PC-9 (cell line): ENCODE data around the gene XPO4. TPM values are rescaled to one million over a fixed set of nuclear protein-coding genes. Genes with fewer than 3 reads are reported as not detected.

Experiments
- BruUV-seq: library from RNA; stranded (reverse); fragments of 400-500 nt; replicated peaks from 2 replicates; lab custom pipeline; 2021; lab: Mats Ljungman, UMichigan
- CTCF ChIA-PET: fragments of 300-600 bp; sonication (Branson Sonifier 250); formaldehyde crosslinking; loops from one replicate; lab custom pipeline; 2022; ENCODE audit warnings: antibody characterized with exemption; lab: Charles Lee
- POLR2A ChIA-PET: fragments of 300-600 bp; sonication (Branson Sonifier 250); formaldehyde crosslinking; loops from one replicate; lab custom pipeline; 2022; ENCODE audit warnings: antibody characterized with exemption; ENCODE audit not compliant: unreplicated experiment; lab: Charles Lee
- DNase-seq, 2 experiments: peaks; one replicate each; pipeline versions ENCODE4 v3.0.0 to v3.0.0-alpha.2; 2015 to 2022; ENCODE audit warnings: mixed read lengths in 1 of 2
- H2AFZ ChIP-seq: fragments of 200-600 bp; sonication (generic); 2 replicates; pipeline ENCODE4 v1.8.1; 2017; ENCODE audit warnings: antibody characterized with exemption
- H3F3A ChIP-seq: fragments of 200-600 bp; sonication (generic); 2 replicates; pipeline ENCODE4 v1.8.1; 2017; ENCODE audit warnings: antibody characterized with exemption, mild to moderate bottlenecking, low read depth; ENCODE audit not compliant: insufficient read depth
- H3K27ac ChIP-seq: fragments of 200-600 bp; sonication (generic); 2 replicates; pipeline ENCODE4 v1.6.1; 2016; ENCODE audit warnings: mixed run types
- H3K27me3 ChIP-seq: fragments of 200-600 bp; sonication (generic); 2 replicates; pipeline ENCODE4 v1.6.1; 2016; ENCODE audit warnings: low read depth, mixed run types; ENCODE audit not compliant: insufficient read depth
- H3K36me3 ChIP-seq: fragments of 200-600 bp; sonication (generic); 2 replicates; pipeline ENCODE4 v1.6.1; 2016; ENCODE audit warnings: low read depth, mixed run types
- H3K4me1 ChIP-seq: fragments of 200-600 bp; sonication (generic); replicated peaks from 2 replicates; pipeline ENCODE4 v1.6.1; 2016; ENCODE audit warnings: mixed run types; ENCODE audit not compliant: insufficient read depth
- H3K4me2 ChIP-seq: fragments of 200-600 bp; sonication (generic); 2 replicates; pipeline ENCODE4 v1.6.1; 2017; ENCODE audit warnings: mixed run types
- H3K4me3 ChIP-seq: fragments of 200-600 bp; sonication (generic); 2 replicates; pipeline ENCODE4 v1.6.1; 2016; ENCODE audit warnings: mixed run types
- H3K79me2 ChIP-seq: fragments of 200-600 bp; sonication (generic); 2 replicates; pipeline ENCODE4 v1.6.1; 2017; ENCODE audit warnings: low read depth, mixed run types
- H3K9me2 ChIP-seq: fragments of 200-600 bp; sonication (generic); 2 replicates; pipeline ENCODE4 v1.8.1; 2017; ENCODE audit warnings: mild to moderate bottlenecking; ENCODE audit not compliant: insufficient read depth
- H3K9me3 ChIP-seq: fragments of 200-600 bp; sonication (generic); 2 replicates; pipeline ENCODE4 v1.8.1; 2016; ENCODE audit warnings: low read depth; ENCODE audit not compliant: insufficient read depth
- H4K20me1 ChIP-seq: fragments of 200-600 bp; sonication (generic); 2 replicates; pipeline ENCODE4 v1.8.1; 2017; ENCODE audit not compliant: insufficient read depth
- CTCF ChIP-seq: fragments of 200-600 bp; sonication (generic); conservative IDR thresholded peaks from 2 replicates; pipeline ENCODE4 v1.6.1; 2017; ENCODE audit warnings: mixed run types, antibody characterized with exemption, mild to moderate bottlenecking, moderate library complexity
- EZH2 ChIP-seq: fragments of 200-600 bp; sonication (generic); IDR thresholded peaks from 2 replicates; pipeline ENCODE4 v1.8.0; 2017; ENCODE audit warnings: antibody characterized with exemption, low read depth
- intact Hi-C: fragments of 100-400 bp; cut with micrococcal nuclease; formaldehyde crosslinking; loops from one replicate; pipeline ENCODE4 v1.10.0; 2022; ENCODE audit not compliant: unreplicated experiment
- total RNA-seq: library from RNA; stranded (reverse); gene quantifications from 2 replicates; pipeline ENCODE4 v1.2.3, GENCODE V29; 2021

The XPO4 gene
- total RNA-seq, 1 experiment from 2014 or later = 11.1 TPM

- no peak for DNase-seq
- CTCF ChIA-PET = no interaction called here
Measured at GRCh38 chr13:20782116-20782708, 120.3 kb downstream of the XPO4 start.

GRCh38 chr13:20780317-20780716 lies 122.2 kb downstream of the XPO4 start:
- no peaks in the 10 kb centered on the region for H3K79me2 ChIP-seq
- TF ChIP-seq EZH2 = no peak
- no peak for DNase-seq
- POLR2A ChIA-PET = no interaction called here
- no peak overlapping the region for H3K4me3 ChIP-seq
- H3K27ac ChIP-seq = no peak overlapping the region
- H3K36me3 ChIP-seq = no peaks in the 10 kb centered on the region; the same call in 1 of the 2 replicates
- H3K4me1 ChIP-seq = no peaks in the 10 kb centered on the region
- no peaks in the 10 kb centered on the region for H3K9me2 ChIP-seq
- BruUV-seq = no TSS peak
- peaks cover 10% of the 10 kb centered on the region for H3F3A ChIP-seq
- CTCF ChIA-PET = no interaction called here
- H2AFZ ChIP-seq = no peak overlapping the region
- H3K4me2 ChIP-seq = no peak overlapping the region
- H3K9me3 ChIP-seq = no peaks in the 10 kb centered on the region
- intact Hi-C loops = no loop called here
- no peaks in the 10 kb centered on the region for H4K20me1 ChIP-seq
- H3K27me3 ChIP-seq = no peaks in the 10 kb centered on the region

More at GRCh38 chr13:20782116-20782708, 120.3 kb downstream of the XPO4 start:
- no TSS peak for BruUV-seq
- Histone ChIP-seq H3K9me2 (no peaks in the 10 kb centered on the region), H3K4me1 (no peaks in the 10 kb centered on the region), H3F3A (no peaks in the 10 kb centered on the region), H2AFZ (no peak overlapping the region), H3K9me3 (no peaks in the 10 kb centered on the region), H3K27ac (no peak overlapping the region), H3K27me3 (no peaks in the 10 kb centered on the region), H3K79me2 (no peaks in the 10 kb centered on the region), H4K20me1 (no peaks in the 10 kb centered on the region), H3K36me3 (no peaks in the 10 kb centered on the region), H3K4me2 (no peak overlapping the region), H3K4me3 (no peak overlapping the region)
- POLR2A ChIA-PET = no interaction called here
- no peak for TF ChIP-seq EZH2
- TF ChIP-seq CTCF = no peak
- intact Hi-C loops = no loop called here

GRCh38 chr13:20779405-20779804 lies 123.1 kb downstream of the XPO4 start:
- Histone ChIP-seq H2AFZ (no peak overlapping the region), H3K4me3 (no peak overlapping the region), H3K36me3 (no peaks in the 10 kb centered on the region; the same call in 1 of the 2 replicates), H3K79me2 (no peaks in the 10 kb centered on the region), H3K27me3 (no peaks in the 10 kb centered on the region), H3K27ac (no peak overlapping the region), H3K9me3 (no peaks in the 10 kb centered on the region), H3K4me1 (no peaks in the 10 kb centered on the region), H3F3A (peaks cover 19% of the 10 kb centered on the region), H4K20me1 (no peaks in the 10 kb centered on the region), H3K4me2 (no peak overlapping the region), H3K9me2 (no peaks in the 10 kb centered on the region)
- intact Hi-C loops = no loop called here
- CTCF ChIA-PET = no interaction called here
- POLR2A ChIA-PET = no interaction called here
- BruUV-seq = no TSS peak
- TF ChIP-seq EZH2 (no peak), CTCF (no peak)
- no peak for DNase-seq

- Histone ChIP-seq H3K4me1 (no peaks in the 10 kb centered on the region), H3K36me3 (no peaks in the 10 kb centered on the region; the same call in 1 of the 2 replicates), H3K27me3 (no peaks in the 10 kb centered on the region), H3K27ac (no peak overlapping the region), H3F3A (peaks cover 23% of the 10 kb centered on the region), H3K9me2 (no peaks in the 10 kb centered on the region), H3K4me3 (no peak overlapping the region), H3K79me2 (no peaks in the 10 kb centered on the region), H3K9me3 (no peaks in the 10 kb centered on the region), H2AFZ (no peak overlapping the region), H4K20me1 (no peaks in the 10 kb centered on the region), H3K4me2 (no peak overlapping the region)
- no peak for TF ChIP-seq EZH2
- BruUV-seq = no TSS peak
- DNase-seq = no peak
- CTCF ChIA-PET = no interaction called here
- intact Hi-C loops = no loop called here
- POLR2A ChIA-PET = no interaction called here
Measured at GRCh38 chr13:20778311-20778710, 124.2 kb downstream of the XPO4 start.
